NCI-H187 (cell line): ENCODE measurements around the gene SH3RF3.
"Not testable (repeated sequence)": the region's sequence is repeated elsewhere in the genome, so short reads cannot be mapped to it uniquely, and the experiment has no call there.

Experiments used
- DNase-seq, 2 experiments: peaks; one replicate each; lab custom pipeline; 2025; lab: John Stamatoyannopoulos, UW

Gene SH3RF3

DNA sequence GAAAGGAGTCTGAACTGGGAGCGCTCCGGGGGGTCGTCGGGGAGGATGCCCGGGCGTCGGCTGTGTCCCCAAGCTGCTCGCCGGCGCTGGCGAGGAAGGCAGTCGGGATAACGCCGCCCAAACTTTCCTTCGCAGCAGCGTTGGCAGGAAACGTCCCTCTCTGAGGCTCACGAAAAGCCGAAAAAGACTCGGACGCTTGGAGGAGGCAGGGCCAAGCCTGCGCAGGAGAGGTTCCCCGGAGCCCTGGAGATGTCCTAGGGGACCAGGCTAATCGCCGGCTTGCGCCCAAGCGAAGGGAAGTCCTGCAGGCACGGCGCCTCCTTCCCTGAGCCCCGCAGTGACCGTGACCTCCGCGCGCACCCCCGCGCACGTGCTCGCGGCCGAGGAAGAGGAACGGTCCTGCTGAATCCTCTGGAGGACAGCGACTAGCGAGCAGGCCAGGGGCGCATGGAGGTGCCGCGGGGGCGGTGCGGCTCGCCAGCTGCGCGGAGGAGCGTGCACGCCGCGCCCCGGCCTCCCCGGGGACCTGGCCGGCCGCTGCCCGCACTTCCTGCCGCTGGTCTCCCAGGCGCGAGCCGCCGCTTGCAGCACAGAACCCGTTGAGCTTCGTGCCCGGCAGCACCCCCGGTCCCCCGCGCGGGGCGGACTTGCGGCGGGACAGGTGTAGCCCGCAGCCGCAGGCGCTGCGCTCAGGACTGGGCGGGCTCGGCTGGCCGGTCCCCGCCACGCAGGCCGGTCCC, at the start of gene SH3RF3:
Gene SH3RF3, plus strand, starts transcription at position 590 of the 740 bp plus-strand sequence.
- no peak for DNase-seq

DNA sequence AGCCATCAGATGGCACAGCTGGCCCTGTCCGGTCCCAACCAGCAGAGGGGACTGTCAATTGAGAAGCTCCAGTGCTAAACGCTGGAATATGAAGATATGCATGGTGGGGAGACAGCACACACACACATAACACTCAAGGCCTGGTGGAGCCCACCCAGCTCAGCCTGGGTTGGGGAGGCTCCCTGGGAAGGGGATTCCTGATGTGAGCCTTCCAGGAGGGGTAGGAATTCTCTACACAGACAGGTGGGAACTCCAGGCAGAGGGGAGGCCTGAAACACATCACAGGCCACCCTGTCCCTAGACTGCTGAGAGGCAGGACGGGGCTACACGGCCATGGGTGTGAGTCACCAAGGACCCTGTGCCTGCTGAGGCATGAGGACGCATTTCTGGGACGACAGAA, 49.4 kb upstream of the SH3RF3 start:
- DNase-seq = no peak

DNA sequence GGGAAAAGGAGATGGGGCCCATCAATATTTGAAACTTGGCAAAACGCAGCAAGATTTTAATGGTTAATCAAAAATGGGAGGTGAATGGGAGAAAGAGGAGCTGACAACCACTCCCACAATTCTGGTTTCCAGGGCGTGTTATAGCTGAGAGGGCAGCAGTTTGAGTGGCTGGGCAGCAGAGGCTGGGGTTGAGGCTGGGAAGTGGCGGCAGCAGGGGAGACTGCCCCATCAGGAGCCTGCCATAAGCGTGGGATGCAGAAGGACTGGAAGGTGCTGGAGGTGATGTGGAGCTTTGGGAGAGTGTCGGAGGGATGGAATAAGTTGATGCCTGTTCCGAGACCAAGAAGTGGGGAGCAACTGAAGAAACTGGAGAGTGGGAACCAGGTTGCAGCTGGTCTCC, 48.9 kb upstream of the SH3RF3 start:
- no peak for DNase-seq

DNA sequence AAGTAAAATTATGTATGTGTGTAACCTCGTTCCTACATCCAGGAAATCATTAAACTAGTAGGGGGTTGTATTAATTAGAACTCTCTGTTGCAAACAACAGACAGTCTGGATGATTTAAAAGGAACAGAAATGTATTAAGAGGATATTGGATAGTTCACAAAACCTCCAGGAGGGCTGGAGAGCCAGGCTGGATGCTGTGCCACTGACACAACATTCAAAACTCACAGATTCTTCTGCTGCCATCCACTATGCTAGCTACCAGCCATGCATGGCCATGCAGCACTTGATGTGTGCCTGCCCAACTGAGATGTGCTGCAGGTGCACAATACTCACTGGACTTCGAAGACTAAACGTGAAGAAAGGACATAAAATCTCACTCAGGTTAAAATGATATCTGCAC, 48.2 kb upstream of the SH3RF3 start:
- DNase-seq = no peak

DNA sequence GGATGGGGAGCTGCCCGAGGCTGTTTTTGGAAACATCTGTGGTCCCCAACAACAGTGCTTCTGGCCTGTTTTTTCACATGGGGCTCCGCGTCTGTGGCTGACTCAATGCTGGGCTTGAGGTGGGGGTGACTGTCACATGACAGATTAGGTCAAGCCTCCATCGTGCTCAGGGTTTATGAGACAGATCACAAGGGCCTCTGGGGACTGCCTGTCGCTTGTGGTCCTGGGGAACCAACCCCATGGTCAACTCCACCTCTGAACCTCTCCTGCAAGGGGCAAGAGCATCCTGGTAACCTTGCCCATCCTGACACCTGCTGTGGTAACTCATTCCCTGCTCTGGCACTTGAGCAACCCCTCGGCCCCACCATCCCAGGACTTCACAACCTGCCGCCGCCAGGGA, 47.6 kb upstream of the SH3RF3 start:
- DNase-seq = no peak

DNA sequence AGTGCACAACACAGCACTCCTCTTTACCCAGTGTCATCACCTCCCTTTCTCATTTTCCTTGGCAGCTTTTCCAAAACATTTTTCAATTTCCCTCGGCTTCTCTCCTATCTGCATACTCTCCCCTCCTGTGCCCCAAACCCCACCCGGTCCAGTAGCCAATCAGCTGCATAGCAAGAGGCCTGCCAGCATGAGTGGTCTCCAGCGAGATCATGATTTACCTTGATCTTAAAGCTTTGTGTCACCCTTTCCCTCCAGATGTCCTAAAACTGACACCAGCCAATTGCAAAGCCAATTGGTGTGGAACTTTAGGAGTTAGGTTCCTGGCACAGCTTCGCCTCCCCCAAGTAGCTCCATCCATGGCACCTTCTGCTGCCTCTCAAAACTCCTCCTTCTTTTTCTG, 45.2 kb upstream of the SH3RF3 start:
- no peak for DNase-seq

DNA sequence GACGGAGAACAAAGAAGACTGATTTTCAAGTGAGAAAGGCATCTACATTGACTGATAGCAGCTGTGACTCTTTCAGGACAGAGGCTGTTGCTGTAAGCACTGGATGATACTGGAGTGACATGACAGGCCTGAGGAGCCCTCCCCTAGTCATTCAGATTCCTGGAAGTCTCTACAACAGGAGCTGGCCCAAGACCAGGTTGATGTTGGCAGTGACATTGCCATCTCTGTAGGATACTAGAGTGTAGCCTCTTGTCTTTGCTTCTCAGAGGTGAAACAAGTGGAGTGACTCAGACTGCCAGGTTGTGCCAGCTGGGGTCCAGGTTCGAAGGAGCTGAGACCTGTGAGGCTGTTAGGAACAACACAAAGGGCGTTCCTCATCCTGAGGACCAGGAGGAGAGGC, 44.7 kb upstream of the SH3RF3 start:
- no peak for DNase-seq

DNA sequence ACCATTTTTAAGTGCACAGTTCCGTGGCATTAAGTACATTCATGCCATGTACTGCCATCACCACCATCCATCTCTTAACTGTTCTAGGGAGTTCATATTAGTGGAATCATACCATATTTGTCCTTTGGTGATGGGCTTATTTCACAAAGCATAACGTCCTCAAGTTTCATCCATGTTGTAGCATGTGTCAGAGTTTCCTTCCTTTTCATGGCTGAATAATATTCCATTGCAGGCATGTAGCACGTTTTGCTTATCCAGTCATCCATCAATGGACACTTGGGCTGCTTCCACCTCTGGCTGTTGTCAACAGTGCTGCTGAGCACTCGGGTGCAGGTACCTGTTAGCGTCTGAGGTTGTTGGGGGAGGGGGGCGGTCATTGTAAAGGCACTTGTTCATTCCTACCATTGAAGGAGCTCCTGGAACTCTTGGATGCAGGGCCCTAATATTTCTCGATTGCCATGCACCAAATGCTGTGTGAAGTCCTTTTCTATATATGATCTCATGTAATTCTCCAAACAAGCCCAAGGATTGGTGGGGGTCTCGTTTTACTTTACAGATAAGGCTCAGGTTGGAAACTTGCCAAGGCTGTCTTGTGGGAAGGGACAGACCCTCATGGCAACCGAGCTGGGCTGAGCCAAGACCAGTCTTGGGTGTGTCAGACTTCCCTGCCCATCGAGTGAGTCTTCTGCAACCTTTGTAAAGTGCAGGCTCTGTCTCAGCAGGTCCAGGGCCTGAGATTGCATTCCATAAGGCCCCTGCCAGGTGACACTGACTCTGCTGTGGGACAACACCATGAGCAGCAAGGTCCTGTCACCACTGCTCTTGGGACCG, 42.9 kb upstream of the SH3RF3 start:
- DNase-seq = no peak

DNA sequence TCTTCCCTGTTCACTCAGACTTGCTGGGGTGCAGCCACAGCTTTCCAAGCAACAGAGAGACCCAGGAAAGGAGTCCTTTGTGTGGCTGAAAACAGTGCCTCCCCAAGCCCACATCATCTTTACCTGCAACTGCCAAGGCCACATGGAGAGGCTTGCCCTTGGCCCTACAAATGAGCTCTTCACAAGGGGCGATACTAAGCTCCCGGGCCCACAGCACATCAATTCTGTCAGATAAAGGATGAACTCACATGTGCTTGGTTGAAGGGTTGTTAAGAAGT, 42.3 kb upstream of the SH3RF3 start:
- no peak for DNase-seq

DNA sequence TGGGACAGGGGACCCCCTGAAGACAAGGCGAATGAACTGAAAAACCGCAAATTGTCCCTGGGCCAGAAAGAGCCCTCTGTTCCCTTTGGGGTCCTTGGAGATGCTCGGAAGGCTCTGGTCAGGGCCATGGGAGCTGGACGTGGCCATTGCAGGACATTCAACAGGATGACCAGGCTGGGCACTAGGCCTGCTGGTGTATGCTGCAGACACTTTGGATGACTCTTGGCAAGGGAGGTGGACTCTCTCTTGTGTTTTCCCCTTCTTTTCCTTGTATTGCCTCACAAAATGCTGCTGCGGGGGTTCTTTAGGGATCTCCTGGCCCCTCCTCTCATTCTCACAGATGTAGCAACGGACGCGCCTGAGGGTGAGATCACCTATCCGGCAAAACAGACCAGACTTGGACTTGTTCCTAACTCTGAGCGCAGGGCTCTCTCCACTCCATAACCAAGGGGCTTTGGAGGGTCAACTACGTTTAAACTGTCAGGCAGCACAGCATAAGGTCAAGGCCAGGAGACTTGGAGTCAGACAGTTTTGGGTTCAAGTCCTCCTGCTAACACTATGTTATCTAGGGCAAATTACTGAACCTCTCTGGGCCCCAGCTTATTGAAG, 41.8 kb upstream of the SH3RF3 start:
- DNase-seq = no peak

DNA sequence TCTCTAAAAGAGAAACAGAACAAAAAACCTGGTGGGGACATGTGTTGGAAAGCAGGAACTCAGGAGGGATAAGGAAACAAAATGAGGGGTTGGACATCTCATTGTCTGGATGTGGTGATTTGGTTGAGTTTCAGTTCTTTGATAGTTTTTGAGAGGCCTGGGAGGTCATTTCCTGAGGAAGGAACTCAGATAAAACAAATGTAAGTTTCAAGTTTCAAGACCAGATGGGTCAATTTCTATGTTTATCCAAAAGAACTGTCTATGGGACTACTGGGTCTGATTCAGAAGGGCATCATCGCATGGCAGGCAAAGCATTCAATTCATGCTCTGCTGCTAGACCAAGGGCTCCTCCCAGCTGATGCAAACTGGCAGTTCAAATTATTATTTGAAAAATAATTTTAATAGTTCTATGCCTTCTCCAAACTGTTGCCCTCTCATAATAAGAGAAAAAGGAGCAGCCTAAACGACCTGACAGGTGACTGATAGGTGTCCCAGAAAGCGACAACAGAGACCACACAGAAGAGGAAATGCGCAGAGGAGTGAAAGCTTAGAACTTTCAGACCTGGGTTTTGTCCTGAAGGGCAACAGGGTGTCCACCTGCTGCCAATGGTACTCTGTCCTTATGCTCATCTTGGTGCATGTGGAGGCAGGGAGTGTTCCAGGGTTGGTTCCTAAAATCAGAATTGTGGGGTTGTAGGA, 39.3 kb upstream of the SH3RF3 start:
- no peak for DNase-seq

DNA sequence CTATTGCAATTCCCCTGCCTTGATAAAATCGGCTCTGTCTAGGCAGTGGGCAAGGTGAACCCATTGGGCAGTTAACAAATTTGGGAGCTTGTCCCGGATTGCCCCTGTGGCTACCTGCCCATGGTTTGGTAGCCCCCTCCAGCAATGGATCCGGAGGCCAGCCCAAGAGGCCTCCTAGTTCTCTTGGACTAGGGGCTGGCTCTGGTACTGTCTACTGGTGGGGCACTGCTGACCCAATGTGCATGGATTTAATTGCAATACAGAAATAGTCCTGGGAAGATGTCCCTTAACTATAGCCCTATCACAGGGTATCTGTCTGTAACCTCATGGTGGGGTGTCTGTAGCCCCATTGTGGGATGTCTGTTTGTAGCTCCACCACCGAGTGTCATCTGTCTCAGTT, 37.5 kb upstream of the SH3RF3 start:
- no peak for DNase-seq

DNA sequence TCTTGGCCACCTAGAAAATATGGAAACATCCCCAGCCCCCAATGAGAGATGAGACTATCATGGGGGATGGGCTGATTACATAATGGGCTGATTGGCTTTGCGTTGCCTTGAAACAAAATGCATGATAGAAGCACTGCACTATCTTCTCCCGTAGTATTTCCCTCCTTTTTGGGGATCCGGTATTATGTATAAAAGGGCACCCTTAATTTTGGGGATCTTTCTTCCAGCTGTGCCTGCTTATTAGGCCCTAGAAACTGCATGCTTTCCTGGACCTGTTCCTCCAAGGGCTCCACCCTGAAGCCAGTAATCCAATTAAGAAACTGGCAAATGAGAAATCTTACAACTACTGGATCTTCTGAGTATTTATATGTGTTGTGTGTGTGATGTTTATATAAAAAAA, 34.9 kb upstream of the SH3RF3 start:
- DNase-seq = no peak

DNA sequence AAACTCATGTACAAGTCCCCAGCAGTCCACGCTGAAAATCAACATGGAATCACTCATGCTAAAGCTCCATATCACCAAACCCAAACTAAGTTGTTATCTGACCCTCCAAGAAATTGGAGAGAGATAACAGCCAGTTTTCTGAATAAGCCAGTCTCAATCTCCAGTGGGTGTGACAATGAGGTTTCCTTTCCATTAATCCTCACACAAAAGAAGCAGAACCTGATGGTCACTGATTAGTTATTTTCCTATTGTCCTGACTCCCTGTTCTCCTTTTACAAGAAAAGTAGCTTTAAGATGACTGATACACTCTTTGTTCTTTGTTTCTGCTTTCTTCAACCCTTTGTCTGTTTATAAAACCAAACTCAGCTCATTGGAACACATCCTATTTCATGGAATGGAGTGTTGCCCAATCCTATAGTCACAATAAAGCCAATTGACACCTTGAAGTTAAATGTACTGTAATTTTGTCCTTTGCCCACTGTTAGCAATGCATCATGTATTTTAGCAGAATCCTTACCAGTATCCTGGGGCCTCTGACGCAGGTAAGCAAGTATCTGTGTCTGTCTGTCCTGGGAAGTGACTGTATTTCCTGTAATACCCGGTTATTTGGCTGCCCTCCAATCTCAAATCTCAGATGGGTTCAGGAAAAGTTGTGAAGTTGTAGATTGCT, 30.6 kb upstream of the SH3RF3 start:
- no peak for DNase-seq

DNA sequence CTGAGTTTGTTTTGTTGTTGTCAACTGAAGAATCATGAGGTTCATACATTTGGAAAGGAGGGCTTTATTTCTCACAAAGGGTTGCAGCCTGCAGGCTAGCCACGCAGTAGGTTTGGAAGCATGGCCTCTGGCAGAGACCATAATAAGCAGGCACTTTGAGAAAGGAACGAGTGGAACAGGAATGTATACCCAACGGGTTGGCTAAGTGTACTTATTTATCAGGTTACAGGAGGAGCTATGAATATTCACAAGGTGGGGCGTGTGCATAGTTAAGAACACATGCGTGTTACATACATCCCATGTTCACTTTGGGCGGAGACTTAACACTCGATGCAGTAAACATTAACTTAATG, 30.1 kb upstream of the SH3RF3 start:
- DNase-seq = no peak

DNA sequence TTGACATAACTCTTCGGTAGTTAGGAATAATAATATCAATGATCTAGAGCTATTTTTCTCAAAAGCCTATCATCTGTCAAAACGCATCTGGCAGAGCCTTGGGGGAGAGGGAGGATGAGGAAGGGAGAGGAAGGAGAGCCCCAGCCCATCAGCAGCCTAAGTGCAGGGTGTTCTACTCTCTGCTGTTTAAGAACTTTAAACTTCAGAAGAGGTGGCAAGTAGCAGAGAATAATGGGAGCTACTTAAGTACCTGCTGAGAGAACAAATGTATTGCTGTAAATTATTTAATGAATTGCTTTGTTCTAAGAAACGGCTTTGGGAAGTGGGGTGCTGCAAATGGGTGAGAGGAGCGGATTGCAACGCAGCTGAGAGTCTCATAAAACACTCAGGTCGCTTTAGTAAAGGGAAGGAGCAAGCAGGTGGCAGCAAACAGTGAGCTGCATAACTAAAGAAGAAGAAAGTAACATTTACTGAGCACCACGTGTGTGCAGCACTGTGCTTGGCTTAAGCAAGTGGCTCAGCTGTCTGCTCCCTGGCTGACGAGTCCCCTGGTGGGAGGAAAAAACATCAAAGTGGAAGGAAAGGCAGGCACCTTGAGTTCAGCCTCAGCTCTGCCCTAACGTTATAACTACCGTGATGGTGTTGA, 26.3 kb upstream of the SH3RF3 start:
- no peak for DNase-seq

DNA sequence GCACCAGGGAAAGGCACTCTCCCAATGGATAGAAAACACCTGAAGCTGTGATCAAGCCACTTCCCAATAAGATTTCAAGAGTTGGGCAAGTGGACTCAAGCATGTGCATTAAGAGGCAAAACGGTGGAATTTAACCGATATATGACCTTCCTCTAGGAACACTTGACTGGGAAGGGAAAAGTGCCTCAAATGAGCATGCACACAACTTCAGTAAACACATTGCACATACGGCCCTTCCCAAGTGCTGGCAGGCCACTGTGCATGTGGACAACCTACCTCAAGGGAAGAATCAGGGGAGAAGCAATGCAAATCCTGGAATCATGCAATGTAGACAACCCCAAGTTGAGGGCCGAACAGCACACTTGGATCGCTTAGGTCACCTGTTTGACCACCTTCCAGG, 23.9 kb upstream of the SH3RF3 start:
- DNase-seq = no peak

DNA sequence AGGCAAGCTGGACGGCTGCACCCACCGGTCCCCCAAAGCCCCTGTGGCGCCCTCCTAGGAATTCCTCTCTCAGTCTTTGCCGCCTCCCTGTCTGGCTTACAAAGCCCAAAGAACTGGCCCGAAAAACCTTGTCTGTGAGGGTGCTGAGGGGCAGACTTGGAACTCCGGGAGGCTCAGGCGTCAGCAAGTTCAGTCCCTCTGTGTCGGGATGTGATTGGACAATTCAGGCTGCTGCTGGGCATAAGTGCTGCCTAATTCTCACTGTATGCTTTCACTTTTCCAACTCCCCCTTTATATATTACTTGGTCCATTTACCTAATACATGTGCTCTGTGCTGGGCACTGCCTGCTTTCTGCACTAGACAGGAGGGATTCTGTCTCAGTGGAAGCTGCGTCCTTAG, 20.3 kb upstream of the SH3RF3 start:
- DNase-seq = no peak

DNA sequence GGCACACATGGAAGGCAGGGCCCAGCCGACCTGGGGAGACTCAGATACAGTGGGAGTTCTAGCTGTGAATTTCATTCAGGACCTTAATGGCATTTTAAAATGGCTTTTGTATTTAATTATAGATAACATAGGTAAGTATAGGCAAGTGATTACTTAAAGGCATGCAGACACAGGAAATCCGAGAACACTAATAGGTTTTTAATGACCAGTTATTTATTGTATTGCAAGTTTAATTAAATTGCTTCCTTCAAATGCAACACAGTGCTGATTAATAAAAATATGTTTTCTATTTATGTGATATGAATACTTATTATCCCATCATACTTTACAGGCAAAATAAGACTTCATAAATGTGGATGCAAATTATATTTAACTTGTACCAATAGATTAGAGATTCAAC, 19.7 kb upstream of the SH3RF3 start:
- DNase-seq = no peak

DNA sequence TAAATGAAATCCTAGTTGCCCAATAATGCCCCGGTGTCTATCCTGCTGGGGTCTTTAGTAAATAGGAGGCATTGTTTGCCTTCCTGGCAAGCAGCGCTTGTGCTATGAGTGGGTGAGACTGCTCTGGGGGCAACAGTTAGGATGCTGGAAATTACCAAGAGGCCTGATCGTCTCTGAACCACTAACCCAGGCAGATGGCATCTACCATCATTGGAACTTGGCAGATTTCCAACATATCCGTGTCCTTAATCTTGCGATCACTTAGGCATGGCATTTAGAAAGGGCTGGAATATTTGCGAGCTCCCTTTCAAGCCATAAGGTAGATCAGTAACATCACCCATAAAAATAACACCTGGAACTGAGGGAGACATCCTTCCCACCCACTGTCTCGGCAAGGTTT, 18.8 kb upstream of the SH3RF3 start:
- DNase-seq = no peak

DNA sequence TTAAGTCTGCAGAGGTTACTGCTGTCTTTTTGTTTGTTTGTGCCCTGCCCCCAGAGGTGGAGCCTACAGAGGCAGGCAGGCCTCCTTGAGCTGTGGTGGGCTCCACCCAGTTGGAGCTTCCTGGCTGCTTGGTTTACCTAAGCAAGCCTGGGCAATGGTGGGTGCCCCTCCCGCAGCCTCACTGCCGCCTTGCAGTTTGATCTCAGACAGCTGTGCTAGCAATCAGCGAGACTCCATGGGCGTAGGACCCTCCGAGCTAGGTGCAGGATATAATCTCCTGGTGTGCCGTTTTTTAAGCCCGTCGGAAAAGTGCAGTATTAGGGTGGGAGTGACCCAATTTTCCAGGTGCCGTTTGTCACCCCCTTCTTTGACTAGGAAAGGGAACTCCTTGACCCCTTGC, 11.8 kb upstream of the SH3RF3 start:
- not testable (repeated sequence) for DNase-seq

DNA sequence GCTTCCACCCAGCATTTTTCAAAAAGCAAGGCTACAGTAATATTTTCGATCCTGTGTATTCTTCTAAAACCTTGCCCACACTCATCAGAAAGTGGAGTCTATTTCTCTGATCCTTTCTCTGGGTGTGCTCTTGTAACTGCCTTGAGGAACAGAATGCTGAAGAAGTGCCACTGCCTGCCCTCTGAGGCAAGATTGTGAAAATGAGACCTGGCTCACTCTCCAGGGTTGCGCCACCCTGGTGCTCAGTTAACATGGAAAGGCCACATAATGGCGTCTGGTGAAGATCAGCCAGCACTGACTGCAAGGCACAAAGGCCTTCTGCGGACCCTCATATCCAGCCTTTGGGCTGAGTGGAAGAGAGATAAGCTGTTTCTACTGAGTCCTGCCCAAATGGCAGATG, 11.2 kb upstream of the SH3RF3 start:
- DNase-seq = no peak
